ENCODE data around the gene ANXA2R.
A peak's percentile ranks its signal among the peaks of the same experiment; 100 is the strongest.
"Not testable (repeated sequence)": the region's sequence is repeated elsewhere in the genome, so short reads cannot be mapped to it uniquely, and the experiment has no call there.

ANXA2R gene

DNA sequence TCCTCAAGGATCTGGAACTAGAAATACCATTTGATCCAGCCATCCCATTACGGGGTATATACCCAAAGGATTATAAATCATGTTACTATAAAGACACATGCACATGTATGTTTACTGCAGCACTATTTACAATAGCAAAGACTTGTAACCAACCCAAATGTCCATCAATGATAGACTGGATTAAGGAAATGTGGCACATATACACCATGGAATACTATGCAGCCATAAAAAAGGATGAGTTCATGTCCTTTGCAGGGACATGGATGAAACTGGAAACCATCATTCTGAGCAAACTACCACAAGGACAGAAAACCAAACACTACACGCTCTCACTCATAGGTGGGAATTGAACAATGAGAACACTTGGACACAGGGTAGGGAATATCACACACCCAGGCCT lies 19.9 kb upstream of the ANXA2R start:
- not testable (repeated sequence) for DNase-seq

DNA sequence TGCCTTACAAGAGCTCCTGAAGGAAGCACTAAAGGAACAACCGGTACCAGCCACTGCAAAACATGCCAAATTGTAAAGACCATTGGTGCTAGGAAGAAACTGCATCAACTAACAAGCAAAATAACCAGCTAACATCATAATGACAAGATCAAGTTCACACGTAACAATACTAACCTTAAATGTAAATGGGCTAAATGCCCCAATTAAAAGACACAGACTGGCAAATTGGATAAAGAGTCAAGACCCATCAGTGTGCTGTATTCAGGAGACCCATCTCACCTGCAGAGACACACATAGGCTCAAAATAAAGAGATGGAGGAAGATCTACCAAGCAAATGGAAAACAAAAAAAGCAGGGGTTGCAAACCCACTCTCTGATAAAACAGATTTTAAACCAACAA lies 15.0 kb upstream of the ANXA2R start:
- not testable (repeated sequence) for DNase-seq

DNA sequence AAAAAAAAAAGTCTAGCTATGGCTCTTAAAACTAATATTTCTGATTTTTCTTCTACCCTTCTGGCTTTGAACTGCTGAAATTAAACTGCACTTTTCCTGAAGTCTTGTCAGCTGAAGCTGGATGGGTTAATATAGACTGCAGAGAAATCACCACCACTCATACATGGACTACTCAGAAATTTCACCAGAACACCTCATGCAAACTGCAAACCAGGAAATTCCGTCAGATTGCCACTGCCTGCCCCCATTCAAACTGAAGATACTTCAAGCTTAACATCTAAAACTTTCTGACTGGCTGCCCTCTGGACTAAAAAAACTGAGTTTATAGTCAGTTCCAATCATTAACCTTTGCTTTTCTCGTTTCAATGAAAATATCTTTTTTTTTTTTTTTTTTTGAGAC lies 11.6 kb upstream of the ANXA2R start:
- no peak for DNase-seq

DNA sequence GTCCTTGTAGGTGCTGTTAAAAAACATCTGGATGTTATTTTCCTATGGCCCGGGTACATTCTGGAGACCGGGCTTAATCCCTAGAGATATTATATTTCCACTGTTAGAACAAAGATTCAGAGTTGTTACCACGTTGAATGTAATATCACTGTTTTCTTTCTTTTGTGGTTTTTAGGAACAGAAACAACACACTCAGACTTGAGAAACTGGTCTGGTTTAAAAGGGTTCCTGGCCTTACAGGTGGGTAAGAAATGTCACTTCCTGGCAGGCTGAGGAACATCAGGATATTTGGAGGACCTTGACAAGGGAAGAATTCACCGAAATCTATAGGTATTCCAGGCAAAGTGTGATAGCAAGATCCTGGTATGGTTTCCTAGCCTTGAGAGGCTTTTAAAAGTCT lies 10.3 kb upstream of the ANXA2R start:
- no peak for DNase-seq

DNA sequence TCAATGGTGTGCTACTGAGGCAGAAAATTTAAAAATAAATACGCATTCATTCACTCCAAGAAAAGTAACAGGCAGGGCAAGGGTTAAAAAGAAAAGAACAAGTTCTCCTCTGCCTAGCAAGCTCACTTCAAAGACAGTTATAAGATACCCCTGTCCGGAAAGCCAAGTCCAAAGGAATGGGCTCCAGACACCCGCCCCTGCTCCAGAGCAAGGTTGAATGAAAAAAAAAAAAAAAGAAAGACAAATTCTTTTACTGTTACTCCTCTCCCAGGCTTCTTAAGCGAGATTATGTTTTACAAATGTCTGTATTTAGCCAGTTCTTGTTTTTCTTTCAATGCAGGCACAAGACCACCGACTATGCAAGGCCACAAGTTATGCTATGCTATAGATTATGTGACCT lies 9.1 kb upstream of the ANXA2R start:
- DNase-seq: no peak

DNA sequence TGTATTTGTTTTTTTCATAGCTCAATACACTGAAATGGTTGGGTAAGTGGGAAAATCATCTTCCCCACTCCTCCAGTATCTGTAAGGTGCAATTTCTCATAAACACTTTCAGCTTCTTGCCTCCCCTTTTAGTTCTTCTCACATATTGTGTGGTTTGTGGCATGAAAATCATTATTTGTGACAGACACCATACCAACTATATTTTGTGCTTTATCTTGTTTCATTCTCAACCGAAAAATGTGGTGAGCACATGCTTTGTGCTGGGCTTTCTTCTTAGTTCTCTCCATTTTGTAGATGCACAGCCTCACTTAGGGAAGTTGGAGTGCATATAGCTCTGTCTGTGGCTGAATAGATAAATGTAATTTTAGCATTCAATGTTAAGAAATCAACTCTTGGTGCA lies 6.4 kb upstream of the ANXA2R start:
- peak; percentile 6 for DNase-seq

DNA sequence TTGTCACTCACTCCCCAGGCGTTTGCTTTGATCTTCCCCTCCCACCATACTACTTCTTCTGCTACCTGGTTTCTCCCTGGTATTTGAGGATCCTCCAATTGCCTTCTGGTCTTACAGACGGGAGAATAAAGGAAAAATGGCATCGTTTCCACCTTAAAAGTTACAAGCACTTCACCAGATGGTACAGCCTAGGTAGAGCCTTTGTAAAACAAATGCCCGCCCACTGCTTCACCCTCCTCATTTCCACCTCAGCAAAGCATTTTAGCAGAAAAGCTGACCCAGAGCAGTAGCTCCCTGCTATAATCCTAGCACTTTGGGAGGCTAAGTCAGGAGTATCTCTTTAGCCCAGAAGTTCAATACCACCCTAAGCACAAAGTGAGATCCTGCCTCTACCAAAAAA lies 5.1 kb upstream of the ANXA2R start:
- no peak for DNase-seq

DNA sequence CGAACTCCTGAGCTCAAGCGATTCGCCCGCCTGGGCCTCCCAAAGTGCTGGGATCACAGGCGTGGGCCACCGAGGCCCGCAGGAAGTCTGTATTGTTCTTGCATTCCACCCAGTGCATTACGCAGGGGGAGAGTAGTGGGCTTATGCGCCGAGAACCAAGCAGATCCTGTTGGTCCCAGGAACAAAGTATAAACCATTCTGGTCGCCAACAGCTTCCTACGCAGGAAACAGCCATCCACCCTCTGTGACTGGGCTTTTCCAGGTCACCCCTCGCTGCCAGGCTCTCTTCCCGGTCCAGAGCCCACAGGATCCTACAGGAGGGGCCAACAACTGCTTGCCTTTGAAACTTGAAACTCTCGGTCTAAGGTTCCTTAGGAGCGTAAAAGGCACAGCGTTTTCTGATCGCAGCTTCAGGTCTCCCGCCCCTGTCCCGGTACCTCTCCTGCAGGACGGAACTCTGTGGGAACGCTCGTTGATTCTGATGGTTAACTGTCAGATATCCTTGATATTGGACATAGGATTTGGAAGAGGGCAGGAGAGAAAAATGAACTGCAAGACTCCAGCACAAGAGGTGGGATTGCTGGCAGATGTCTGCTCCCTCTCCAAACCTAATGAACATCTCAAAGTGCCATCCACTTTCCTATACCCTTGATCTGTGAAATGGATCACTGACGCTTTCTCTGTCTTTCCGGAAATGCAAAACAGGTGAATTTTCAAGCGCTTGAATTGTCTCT lies 4.2 kb upstream of the ANXA2R start:
- no peak for DNase-seq

DNA sequence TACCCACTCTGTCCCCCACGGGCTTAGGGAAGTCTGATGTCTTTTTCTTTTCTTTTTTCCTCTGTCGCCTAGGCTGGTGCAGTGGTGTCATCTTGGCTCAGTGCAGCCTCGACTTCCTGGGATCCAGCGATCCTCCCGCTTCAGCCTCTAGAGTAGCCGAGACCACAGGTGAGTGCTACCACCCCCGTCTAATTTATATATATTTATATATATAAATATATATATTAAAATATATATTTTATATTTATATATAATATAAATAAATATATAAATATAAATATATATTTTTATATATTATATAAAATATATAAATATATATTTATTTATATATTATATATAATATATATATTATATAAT lies 3.3 kb upstream of the ANXA2R start:
- DNase-seq: no peak

DNA sequence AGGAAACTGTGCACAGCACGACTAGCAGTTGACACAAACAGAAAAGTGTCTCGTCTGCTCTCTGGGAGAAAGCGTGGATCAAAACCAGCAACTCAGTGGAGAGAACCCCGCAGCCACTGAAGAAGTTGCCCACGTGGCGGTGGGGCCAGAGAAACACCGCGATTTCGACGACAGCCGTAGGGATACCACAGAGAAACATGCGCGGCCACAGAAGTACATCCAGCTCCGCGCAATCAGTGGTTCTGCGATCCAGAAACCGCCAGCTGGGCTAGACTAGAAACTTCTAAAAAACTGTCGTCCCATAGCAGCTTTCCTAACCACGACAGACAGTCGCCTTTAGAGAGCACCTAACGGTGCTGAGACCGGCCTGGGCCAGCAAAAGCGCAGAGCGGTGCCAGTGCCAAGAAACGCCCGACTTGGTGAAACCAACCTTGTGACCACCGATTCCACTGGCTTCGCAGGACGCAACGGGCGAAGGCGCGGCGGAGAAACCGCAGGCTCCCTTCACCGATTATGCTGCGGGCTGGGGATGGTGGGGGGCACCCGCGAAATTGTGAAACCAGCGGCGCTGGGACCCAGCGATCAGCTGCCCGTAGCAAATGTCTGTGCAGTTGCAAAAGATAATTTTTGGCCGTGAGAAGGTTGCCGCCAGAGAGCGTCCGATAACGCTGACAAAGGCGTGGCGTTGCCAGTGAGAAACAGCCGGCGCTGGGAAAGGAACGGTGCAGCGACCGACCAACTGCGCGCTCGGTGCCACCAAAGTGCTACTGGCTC lies 2.7 kb upstream of the ANXA2R start:
- peak; percentile 80 for DNase-seq

DNA sequence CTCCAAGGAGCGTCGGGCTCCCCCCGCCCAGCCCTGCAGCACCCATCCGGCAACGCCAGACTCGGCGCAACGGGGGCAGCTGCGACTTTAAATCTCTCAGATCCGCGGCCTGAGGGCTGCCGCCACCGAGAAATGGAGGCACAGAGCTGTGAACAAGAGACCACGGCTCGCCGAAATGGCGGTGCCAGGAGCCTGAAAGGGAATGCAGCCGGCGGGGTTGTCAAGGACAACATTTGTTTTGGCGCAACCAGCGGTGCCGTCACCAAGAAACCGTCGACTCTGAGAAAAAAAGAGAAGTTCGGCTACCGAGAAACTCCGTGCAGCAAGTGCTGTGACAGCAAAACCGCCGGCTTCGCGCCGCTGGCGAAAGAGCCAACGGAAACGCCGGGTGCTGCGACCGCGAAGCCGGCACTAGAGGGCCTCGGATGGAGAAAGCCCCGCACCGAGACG lies 2.1 kb upstream of the ANXA2R start:
- DNase-seq: peak; percentile 92

DNA sequence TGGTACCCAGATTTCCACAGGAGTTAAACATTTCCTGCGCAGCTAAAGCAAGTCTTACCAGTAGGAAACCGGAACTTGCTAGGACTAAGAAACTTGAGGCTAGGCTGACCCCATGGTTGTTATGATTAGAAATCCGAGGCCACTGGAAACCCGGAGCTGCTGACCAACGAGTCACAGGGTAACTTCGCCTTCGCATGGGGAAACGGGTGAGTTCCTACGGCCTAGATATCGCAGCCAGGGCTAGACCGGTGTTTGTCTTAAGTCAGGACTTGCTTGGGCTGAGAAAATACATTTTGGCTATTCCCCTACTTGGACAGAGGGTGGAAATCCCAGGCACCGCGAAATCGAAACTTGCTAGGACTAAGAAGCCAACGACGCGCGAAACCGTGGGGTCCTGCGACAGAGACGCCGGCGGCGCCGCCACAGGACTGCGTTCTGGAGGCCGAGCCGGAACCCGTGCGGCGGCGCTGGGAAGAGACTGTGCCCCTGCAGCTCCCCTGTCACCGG lies 1.6 kb upstream of the ANXA2R start:
- peak; percentile 81 for DNase-seq

DNA sequence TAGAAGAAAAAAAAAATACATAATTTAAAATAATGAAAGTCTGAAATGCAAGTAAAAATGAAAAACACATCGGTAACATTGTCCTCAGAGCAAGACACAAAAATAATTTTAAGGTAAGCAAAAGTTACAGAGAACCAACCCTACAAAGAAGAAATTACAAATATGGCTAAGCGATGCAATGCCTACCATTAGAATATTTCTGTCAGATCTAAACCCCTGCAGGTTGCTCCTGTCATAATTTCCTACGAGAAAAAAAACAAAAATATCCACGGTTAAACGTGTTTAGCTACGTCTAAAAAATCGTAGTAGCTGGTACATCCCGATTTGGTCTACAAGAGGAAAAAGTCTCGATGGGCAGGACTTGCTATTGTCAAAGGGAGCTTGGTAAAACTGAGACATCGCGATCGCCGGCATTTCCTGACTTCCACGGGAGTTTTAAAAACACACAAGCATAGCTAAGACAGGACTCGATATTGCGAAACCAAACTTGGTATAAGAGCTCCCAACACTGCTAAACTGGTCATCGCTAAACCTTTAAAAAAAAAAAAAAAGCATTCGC lies 1.1 kb upstream of the ANXA2R start:
- DNase-seq: peak; percentile 70

DNA sequence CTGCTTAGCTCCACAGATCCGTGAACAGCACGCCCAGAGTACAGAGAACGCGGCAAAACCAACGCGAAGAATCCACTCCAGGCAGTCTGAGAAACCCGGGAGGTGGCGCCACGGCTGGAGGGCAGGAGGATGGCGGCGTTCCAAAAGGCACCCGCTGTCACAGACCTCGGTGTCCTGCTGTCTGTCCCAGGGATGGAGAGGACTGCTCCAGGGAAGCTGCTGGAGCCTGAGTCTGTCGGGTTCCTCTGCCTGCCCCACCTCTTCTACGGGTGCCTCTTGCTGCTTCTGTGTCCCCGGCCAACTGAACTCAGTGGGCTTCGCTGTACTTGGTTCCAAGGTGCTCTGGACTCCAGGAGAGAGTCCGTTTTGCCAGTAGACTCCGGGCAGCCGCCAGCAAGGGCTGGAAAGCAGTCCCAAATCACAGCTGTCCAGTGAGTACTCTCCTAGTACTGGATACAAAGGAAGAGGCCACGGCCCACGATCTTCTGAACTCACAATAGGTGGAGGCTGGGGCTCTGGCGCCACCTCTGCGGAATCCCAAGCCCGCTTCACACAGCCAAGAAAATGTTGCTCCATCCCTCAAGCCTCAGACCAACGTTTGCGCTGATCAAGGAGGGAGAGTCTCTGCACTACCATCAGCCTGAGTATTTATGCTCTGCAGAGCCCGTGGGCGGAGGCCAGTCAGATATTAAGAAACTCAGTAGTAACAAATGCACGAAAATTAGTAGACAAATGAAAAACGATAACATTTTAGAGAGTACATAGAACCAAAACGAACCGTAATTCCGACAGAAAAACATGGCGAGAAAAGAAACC lies 440 bp downstream of the ANXA2R start:
- peak; percentile 80 for DNase-seq

DNA sequence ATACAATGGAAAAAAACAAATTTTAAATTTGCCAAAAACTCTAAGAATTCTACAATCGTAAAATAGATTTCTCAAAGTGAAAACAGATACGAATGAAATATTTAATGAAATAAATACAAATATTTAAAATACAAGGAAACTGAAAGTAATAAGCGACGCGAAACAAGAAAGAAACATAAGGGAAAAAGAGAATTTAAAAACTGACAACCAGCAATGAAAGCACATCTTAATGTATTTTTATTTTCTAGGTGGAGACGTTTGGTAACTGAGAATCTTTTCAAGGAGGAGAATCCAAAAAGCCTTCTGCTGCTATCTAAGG lies 1.0 kb downstream of the ANXA2R start:
- no peak for DNase-seq

DNA sequence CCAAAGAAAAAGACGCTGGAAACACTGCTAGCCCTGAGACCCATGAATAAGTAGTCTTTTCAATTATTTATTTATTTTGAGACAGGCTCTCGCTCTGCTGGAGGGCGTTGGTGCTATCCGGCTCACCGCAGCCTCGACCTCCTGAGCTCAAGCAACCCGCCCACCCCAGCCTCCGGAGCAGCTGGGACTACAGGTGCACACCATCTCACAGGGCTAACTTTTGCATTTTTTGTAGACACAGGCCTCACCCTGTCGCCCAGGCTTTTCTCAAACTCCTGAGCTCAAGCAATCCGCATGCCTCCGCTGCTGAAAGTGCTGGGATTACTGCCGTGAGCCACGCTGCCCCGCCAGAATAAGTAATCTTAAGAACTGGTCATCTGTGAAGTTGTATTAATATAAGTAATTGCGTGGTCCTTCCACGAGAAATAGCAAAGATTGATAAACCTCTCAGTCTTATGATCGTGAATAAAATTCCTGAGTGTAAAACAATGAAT lies 1.6 kb downstream of the ANXA2R start:
- peak; percentile 50 for DNase-seq

DNA sequence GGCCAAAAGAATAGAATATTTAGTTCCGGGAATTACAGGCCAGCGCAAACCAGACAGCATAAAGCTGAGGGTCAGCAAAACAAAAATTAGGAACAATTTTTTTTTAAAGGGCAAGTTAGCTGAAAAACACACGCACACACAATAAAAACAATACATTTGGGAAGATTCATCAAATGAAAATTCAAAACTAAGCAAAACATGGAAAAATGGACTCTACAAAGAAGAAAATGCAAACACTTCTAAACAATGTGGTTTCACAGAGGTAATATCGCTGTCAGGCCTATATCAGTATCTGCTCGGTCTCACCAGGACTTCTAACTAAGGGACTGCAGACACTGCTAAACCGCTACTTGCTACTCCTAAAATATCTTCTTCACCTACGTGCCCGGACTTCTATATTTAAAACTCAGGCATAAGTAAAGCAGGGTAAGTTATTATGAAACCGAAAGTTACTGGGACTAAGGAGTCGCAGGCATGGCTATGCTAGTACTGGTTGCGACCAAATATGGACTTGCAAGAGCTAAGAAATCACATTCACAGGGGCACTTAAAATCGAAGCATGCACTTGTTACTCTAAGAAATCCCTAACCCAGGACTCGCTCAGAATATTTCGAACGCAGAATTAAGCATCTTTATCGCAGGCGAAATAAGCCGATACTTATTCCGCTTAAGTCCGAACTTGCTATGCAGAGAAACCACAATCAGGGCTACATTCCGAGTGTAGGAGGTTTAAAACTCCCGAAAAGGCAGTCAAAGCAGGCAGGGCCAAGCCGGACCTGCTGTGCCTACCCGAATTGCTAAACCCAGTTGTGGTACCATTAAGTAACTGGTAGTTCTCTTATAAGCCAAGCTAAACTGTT lies 2.3 kb downstream of the ANXA2R start:
- peak; percentile 79 for DNase-seq

DNA sequence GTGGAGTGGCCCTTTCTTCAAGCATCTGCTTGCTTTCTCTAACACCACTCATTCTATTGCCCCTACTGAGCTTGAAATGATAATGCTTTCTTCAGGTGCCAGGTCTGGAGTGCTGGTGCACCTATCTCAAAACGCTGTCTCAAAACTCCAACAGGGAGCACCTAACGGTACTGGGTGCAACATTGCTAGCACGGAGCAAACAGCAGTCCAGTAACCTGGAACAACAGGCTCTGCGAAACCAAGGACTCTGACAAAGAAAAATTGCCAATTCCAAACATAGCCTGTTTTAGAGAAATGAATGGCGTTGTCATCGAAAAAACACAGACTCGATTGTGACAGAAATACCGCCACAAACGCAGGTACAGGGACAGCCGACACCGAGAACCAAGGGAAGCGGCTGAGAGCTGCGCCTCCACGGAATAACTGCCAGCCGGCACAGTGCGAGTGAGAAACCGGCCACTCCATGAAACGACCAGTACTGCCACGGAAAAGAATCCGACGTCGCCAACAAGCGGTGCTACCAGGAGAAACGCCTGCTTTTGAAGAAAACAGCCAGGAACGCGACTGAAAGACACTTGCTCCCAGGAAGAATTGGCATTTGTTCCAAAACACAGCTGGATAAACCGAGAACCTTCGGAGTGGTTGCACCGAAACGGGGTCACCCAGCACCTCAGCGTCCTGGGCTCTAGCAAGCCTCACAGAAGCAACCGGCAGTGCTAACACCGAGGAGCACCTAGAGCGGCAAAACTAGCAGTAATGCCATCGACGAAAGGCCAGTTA lies 3.1 kb downstream of the ANXA2R start:
- peak; percentile 22 for DNase-seq

DNA sequence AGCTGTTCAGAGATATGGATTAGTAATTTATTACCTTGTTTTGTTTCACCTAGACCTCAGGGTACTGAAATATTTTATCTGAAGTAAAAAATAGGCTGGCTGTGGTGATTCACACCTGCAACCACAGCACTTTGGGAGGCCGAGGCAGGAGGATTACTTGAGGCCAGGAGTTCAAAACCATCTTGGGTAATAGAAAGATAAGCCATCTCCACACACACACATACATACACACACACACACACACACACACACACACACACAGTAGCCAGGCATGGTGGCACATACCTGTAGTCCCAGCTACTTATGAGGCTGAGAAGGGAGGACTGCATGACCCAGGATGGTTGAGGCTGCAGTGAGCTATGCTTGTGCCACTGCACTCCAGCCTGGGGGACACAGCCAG lies 3.7 kb downstream of the ANXA2R start:
- DNase-seq: peak; percentile 45

DNA sequence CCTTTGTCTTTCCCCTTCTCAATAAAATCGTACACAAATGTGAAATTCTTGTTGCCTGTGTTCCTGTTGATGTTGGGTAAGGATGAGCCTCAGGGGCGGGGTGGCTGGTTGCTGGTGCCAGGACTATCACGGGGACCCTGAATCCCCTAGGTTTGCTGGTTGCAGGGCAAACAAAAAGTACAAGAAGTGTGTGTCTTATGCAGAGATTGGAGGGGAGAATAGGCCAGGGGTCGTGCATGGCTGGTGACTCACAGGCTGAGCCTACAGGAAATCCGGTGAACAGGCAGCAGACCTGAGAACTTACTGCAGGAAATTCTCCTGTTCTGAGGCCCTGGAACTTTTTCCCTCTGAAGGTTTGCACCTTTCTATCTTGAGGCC lies 5.5 kb downstream of the ANXA2R start:
- DNase-seq: peak; percentile 13

DNA sequence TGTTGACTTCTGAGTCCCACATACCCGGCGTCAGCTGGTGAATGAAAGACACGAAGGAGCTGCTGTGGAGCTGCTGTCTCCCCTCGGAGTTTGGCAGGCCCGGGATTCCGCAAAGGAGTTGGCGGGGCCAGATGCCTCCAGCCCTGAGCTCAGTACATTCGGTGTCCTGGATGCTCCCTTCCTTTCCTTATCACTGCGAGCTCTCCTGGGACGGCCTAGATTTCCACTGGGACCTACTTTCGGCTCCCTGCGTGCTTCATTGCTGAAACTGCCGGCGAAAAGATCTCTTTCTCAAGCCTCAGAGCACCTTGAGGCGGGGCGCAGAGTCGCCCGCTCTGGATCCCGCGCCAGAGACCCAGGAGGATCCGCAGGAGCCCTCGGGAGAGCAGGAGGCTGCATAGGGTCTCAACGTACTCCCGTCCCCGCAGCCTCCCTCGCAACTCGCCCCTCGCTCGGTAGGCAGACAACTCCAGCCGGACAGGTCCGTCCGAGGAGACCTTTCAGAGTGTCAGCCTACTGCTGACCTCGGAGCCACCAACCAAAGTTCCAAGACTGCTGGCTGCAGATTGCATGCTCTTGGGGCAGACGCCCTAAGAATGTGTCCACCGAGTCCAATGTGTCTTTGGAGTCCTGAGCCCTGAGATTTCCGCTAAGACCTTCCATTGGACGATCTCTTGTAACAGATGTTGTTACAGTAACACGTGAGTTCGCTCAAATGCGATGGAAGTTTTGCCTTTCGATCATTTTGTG lies 6.1 kb downstream of the ANXA2R start:
- DNase-seq: no peak
